Prostate gland (tissue), 2 donors: Measurements from ENCODE around the gene HAT1. TPM values are rescaled to one million over a fixed set of nuclear protein-coding genes. Genes with fewer than 3 reads are reported as not detected.

Experiments
- DNase-seq: peaks from one replicate; pipeline ENCODE4 v3.0.0-alpha.2; 2019; ENCODE audit warnings: low spot score
- H3K27ac ChIP-seq, 2 donors: fragments of 200-600 bp; sonication (generic); 2 replicates each; pipeline ENCODE4 v1.5.1; 2017 to 2019
- H3K27me3 ChIP-seq: fragments of 200-600 bp; sonication (generic); replicated peaks from 2 replicates; pipeline ENCODE4 v1.5.1; 2019; ENCODE audit not compliant: insufficient read depth
- H3K36me3 ChIP-seq, 2 donors: fragments of 200-600 bp; sonication (generic); 1 replicate in 1 of 2; 2 replicates in 1 of 2; pipeline versions ENCODE4 v1.5.1 to v1.8.1; 2017 to 2019
- H3K4me1 ChIP-seq: fragments of 200-600 bp; sonication (generic); replicated peaks from 2 replicates; pipeline ENCODE4 v1.5.1; 2019
- H3K4me3 ChIP-seq, 2 donors: fragments of 200-600 bp; sonication (generic); 2 replicates each; pipeline ENCODE4 v1.5.1; 2017 to 2019
- H3K9me3 ChIP-seq: fragments of 200-600 bp; sonication (generic); 2 replicates; pipeline ENCODE4 v1.5.1; 2017
- CTCF ChIP-seq, 4 experiments: fragments of 200-600 bp in 2 of 4; fragments of 450-650 bp in 2 of 4; sonication (generic) in 2 of 4; IDR thresholded peaks; 1 replicate in 3 of 4; 2 replicates in 1 of 4; pipeline ENCODE4 v1.5.1; 2016 to 2019; ENCODE audit warnings: antibody characterized with exemption in 4 of 4, mild to moderate bottlenecking in 2 of 4, moderate library complexity in 2 of 4
- POLR2A ChIP-seq: fragments of 450-650 bp; IDR thresholded peaks from one replicate; pipeline ENCODE4 v1.6.1; 2016; ENCODE audit warnings: antibody characterized with exemption, mild to moderate bottlenecking
- POLR2AphosphoS5 ChIP-seq: sonication (generic); formaldehyde crosslinking; IDR thresholded peaks from one replicate; pipeline ENCODE4 v1.6.1; 2017; ENCODE audit warnings: antibody characterized with exemption
- WGBS: methylation state at CpG from one replicate; pipeline ENCODE4 v1.1.5; 2018; 5-methylcytosine and 5-hydroxymethylcytosine counted together
- intact Hi-C: fragments of 100-400 bp; cut with DNase I; formaldehyde crosslinking; loops from one replicate; pipeline ENCODE4 v1.14.2; 2022
- total RNA-seq, 2 donors: library from RNA; depleted of rRNA; stranded (reverse); fragments of >200 nt; gene quantifications; one replicate each; pipeline ENCODE4 v1.1.0, GENCODE V29; 2016

HAT1 gene
- total RNA-seq, 2 donors from 2014 or later, result 30.6 to 41.9 TPM

GRCh38 chr2:171952748-171953147 lies 30.5 kb downstream of the HAT1 start:
- H3K9me3 ChIP-seq, result no peaks in the 10 kb centered on the region
- TF ChIP-seq CTCF (IDR thresholded peaks at IDR 0.05) (no peak), POLR2A (no peak), POLR2AphosphoS5 (no peak)
- WGBS, result 92% methylated on average over 3 of the region's 3 CpGs
- H3K27ac ChIP-seq, result no peak overlapping the region
- intact Hi-C loops, result no loop called here
- no peaks in the 10 kb centered on the region for H3K36me3 ChIP-seq
- H3K27me3 ChIP-seq, result no peaks in the 10 kb centered on the region
- no peak overlapping the region for H3K4me3 ChIP-seq
- no peaks in the 10 kb centered on the region for H3K4me1 ChIP-seq
- DNase-seq, result no peak

- H3K36me3 ChIP-seq, result no peaks in the 10 kb centered on the region
- WGBS, result 97% methylated on average over 7 of the region's 7 CpGs
- intact Hi-C loops, result no loop called here
These were observed 34.0 kb downstream of the HAT1 start for GRCh38 chr2:171956135-171956825.

DNA sequence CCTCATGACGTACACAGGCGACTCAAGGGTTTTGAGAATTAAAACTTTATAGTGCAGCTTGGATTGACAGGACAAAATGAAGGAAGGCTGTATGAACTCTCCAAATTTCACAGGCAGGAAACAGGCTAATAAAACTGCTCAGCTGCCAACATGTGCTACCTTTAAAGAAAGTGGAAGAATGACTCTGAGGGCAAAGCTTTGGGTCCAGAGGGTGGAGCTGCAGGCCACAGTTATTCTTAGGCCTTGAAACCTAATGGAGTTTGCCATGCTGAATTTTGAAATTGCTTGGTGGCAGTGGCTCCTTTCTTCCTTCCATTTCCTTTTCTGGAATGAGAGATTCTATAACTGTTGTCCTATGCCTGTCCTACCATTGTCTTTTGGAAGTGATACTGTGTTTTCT lies 34.8 kb downstream of the HAT1 start:
- no peaks in the 10 kb centered on the region for H3K27me3 ChIP-seq
- H3K27ac ChIP-seq, result no peak overlapping the region
- no peaks in the 10 kb centered on the region for H3K9me3 ChIP-seq
- intact Hi-C loops, result no loop called here
- no peak for DNase-seq
- WGBS, result 95% methylated on average over 2 of the region's 2 CpGs
- H3K4me3 ChIP-seq, result no peak overlapping the region
- H3K4me1 ChIP-seq, result no peaks in the 10 kb centered on the region
- no peak for TF ChIP-seq CTCF (IDR thresholded peaks at IDR 0.05)
- TF ChIP-seq POLR2A, result no peak
- TF ChIP-seq POLR2AphosphoS5, result no peak
- no peaks in the 10 kb centered on the region for H3K36me3 ChIP-seq

More at GRCh38 chr2:171956135-171956825, 34.0 kb downstream of the HAT1 start:
- no peak for DNase-seq
- Histone ChIP-seq H3K27me3 (no peaks in the 10 kb centered on the region), H3K9me3 (no peaks in the 10 kb centered on the region), H3K27ac (no peak overlapping the region), H3K4me3 (no peak overlapping the region), H3K4me1 (no peaks in the 10 kb centered on the region)
- no peak for TF ChIP-seq POLR2A
- TF ChIP-seq POLR2AphosphoS5, result no peak
- no peak for TF ChIP-seq CTCF (IDR thresholded peaks at IDR 0.05)

GRCh38 chr2:171958475-171958874 lies 36.2 kb downstream of the HAT1 start:
- intact Hi-C loops, result no loop called here

More at GRCh38 chr2:171958475-171958874, 36.2 kb downstream of the HAT1 start:
- WGBS, result 93% methylated on average over 3 of the region's 3 CpGs
- no peaks in the 10 kb centered on the region for H3K9me3 ChIP-seq
- H3K27ac ChIP-seq, result no peak overlapping the region
- H3K36me3 ChIP-seq, result no peaks in the 10 kb centered on the region
- H3K4me1 ChIP-seq, result no peaks in the 10 kb centered on the region
- no peak overlapping the region for H3K4me3 ChIP-seq
- no peak for TF ChIP-seq POLR2AphosphoS5
- no peak for TF ChIP-seq POLR2A
- TF ChIP-seq CTCF (IDR thresholded peaks at IDR 0.05), result no peak
- DNase-seq, result no peak
- H3K27me3 ChIP-seq, result no peaks in the 10 kb centered on the region
